Neuronal stem cell (in vitro differentiated cells): Measurements from ENCODE around the gene TECPR2.

ENCODE experiments used
- DNase-seq: peaks from one replicate; pipeline ENCODE4 v3.0.0-alpha.2; 2013; ENCODE audit warnings: low spot score
- H2AFZ ChIP-seq: one replicate; pipeline ENCODE4 v1.6.1; 2013; ENCODE audit warnings: mild to moderate bottlenecking, low read length, inconsistent platforms
- H2AK5ac ChIP-seq: 2 replicates; pipeline ENCODE4 v1.6.1; 2013; ENCODE audit warnings: low read depth, mild to moderate bottlenecking, inconsistent platforms, low read length, moderate library complexity, mixed read lengths
- H2BK120ac ChIP-seq: 2 replicates; pipeline ENCODE4 v1.6.1; 2013; ENCODE audit warnings: low read depth, mild to moderate bottlenecking, inconsistent platforms, low read length, moderate library complexity, mixed read lengths
- H2BK12ac ChIP-seq: one replicate; pipeline ENCODE4 v1.6.1; 2013; ENCODE audit warnings: low read length, inconsistent platforms
- H2BK15ac ChIP-seq: 2 replicates; pipeline ENCODE4 v1.6.1; 2013; ENCODE audit warnings: mild to moderate bottlenecking, low read length, inconsistent platforms, mixed read lengths
- H2BK5ac ChIP-seq: one replicate; pipeline ENCODE4 v1.6.1; 2013; ENCODE audit warnings: inconsistent platforms, mild to moderate bottlenecking, low read length, moderate library complexity
- H3K14ac ChIP-seq: one replicate; pipeline ENCODE4 v1.6.1; 2013; ENCODE audit warnings: low read length, inconsistent platforms
- H3K18ac ChIP-seq: 2 replicates; pipeline ENCODE4 v1.6.1; 2013; ENCODE audit warnings: low read length, inconsistent platforms
- H3K23ac ChIP-seq: 2 replicates; pipeline ENCODE4 v1.6.1; 2013; ENCODE audit warnings: low read depth, mild to moderate bottlenecking, mixed read lengths, low read length, inconsistent platforms; ENCODE audit not compliant: poor library complexity
- H3K27ac ChIP-seq: replicated peaks from 3 replicates; pipeline ENCODE4 v1.5.1; 2013; ENCODE audit warnings: low read length, inconsistent platforms
- H3K27me3 ChIP-seq, 3 experiments: 2 replicates each; pipeline ENCODE4 v1.6.1; 2013; ENCODE audit warnings: low read length in 3 of 3, mild to moderate bottlenecking in 2 of 3, inconsistent platforms in 1 of 3, low read depth in 1 of 3, mixed read lengths in 1 of 3, moderate library complexity in 1 of 3; ENCODE audit not compliant: control insufficient read depth in 3 of 3, insufficient read depth in 3 of 3
- H3K36me3 ChIP-seq, 2 donors: replicated peaks in 1 of 2; 2 replicates each; pipeline ENCODE4 v1.6.1; 2013; ENCODE audit warnings: low read length in 2 of 2; ENCODE audit not compliant: control insufficient read depth in 2 of 2, insufficient read depth in 2 of 2
- H3K4ac ChIP-seq: 2 replicates; pipeline ENCODE4 v1.6.1; 2013; ENCODE audit warnings: inconsistent platforms, mild to moderate bottlenecking, low read length, moderate library complexity
- H3K4me1 ChIP-seq, 2 donors: 1 replicate in 1 of 2; 2 replicates in 1 of 2; pipeline ENCODE4 v1.6.1; 2013; ENCODE audit warnings: low read length in 2 of 2, low read depth in 1 of 2; ENCODE audit not compliant: control insufficient read depth in 2 of 2, insufficient read depth in 1 of 2
- H3K4me2 ChIP-seq: one replicate; pipeline ENCODE4 v1.6.1; 2013; ENCODE audit warnings: mild to moderate bottlenecking, low read length, inconsistent platforms; ENCODE audit not compliant: insufficient read depth, poor library complexity, severe bottlenecking
- H3K4me3 ChIP-seq, 2 donors: 2 replicates each; pipeline ENCODE4 v1.5.1; 2013; ENCODE audit warnings: low read length in 2 of 2, mild to moderate bottlenecking in 2 of 2, inconsistent platforms in 1 of 2, moderate library complexity in 1 of 2
- H3K79me1 ChIP-seq: one replicate; pipeline ENCODE4 v1.6.1; 2013; ENCODE audit warnings: low read depth, mild to moderate bottlenecking, inconsistent platforms, low read length, moderate library complexity
- H3K9ac ChIP-seq: one replicate; pipeline ENCODE4 v1.6.1; 2013; ENCODE audit warnings: mild to moderate bottlenecking, low read depth, low read length, inconsistent platforms; ENCODE audit not compliant: poor library complexity
- H3K9me3 ChIP-seq, 2 donors: replicated peaks in 1 of 2; 2 replicates each; pipeline versions ENCODE3 to v1.6.1; 2013; ENCODE audit warnings: low read length in 2 of 2, mild to moderate bottlenecking in 2 of 2, inconsistent platforms in 1 of 2, low read depth in 1 of 2, mixed read lengths in 1 of 2, moderate library complexity in 1 of 2; ENCODE audit not compliant: control insufficient read depth in 2 of 2, insufficient read depth in 1 of 2
- H4K8ac ChIP-seq: one replicate; pipeline ENCODE4 v1.6.1; 2013; ENCODE audit warnings: low read depth, mild to moderate bottlenecking, inconsistent platforms, low read length, moderate library complexity
- H4K91ac ChIP-seq: one replicate; pipeline ENCODE4 v1.6.1; 2013; ENCODE audit warnings: low read length, low read depth, mild to moderate bottlenecking, inconsistent platforms; ENCODE audit not compliant: poor library complexity
- WGBS, 2 donors: extraction: QIAGEN DNeasy Blood & Tissue Kit; methylation state at CpG; one replicate each; pipeline ENCODE4 v1.1.7; 2013; ENCODE audit warnings: missing lambda C conversion rate in 2 of 2, mixed read lengths in 1 of 2; ENCODE audit not compliant: insufficient read length in 2 of 2, insufficient replicate concordance in 1 of 2; ENCODE audit errors: extremely low coverage in 2 of 2; 5-methylcytosine and 5-hydroxymethylcytosine counted together

TECPR2 gene

GRCh38 chr14:102335163-102335562, 27.6 kb upstream of the TECPR2 start:
- Histone ChIP-seq H4K8ac (no peak overlapping the region), H3K4me2 (no peak overlapping the region), H3K14ac (no peak overlapping the region), H3K9me3 (no peaks in the 10 kb centered on the region), H4K91ac (no peak overlapping the region), H3K4me1 (no peaks in the 10 kb centered on the region), H2BK15ac (no peak overlapping the region), H2BK12ac (no peak overlapping the region), H3K27ac (no peak overlapping the region), H3K4ac (no peak overlapping the region), H3K27me3 (no peaks in the 10 kb centered on the region), H3K18ac (no peak overlapping the region), H3K23ac (no peak overlapping the region), H3K79me1 (no peaks in the 10 kb centered on the region), H3K36me3 (peaks cover 20 to 76% of the 10 kb centered on the region in 2 donors), H2BK5ac (peak overlapping the region; percentile 5), H2AFZ (no peak overlapping the region), H2AK5ac (peak overlapping the region; percentile 2), H3K4me3 (no peak overlapping the region), H3K9ac (no peak overlapping the region), H2BK120ac (no peak overlapping the region)
- WGBS, 2 donors, result no CpG with 5 or more reads among the region's 7 CpGs
- no peak for DNase-seq

- Histone ChIP-seq H3K4me3 (peak overlapping the region in 1 of 2 donors; percentile 2), H2AK5ac (no peak overlapping the region), H3K9me3 (no peaks in the 10 kb centered on the region), H3K4me2 (no peak overlapping the region), H3K27me3 (no peaks in the 10 kb centered on the region), H3K79me1 (no peaks in the 10 kb centered on the region), H3K9ac (no peak overlapping the region), H2AFZ (no peak overlapping the region), H3K27ac (no peak overlapping the region), H4K8ac (no peak overlapping the region), H4K91ac (peak overlapping the region; percentile 53), H3K14ac (no peak overlapping the region), H3K4me1 (no peaks in the 10 kb centered on the region), H3K4ac (no peak overlapping the region), H3K18ac (no peak overlapping the region), H3K36me3 (peaks cover 31 to 85% of the 10 kb centered on the region in 2 donors), H2BK5ac (no peak overlapping the region), H2BK12ac (no peak overlapping the region), H2BK15ac (no peak overlapping the region), H3K23ac (no peak overlapping the region), H2BK120ac (no peak overlapping the region)
- DNase-seq, result no peak
- no CpG with 5 or more reads among the region's 9 CpGs for WGBS, 2 donors
Measured at GRCh38 chr14:102338724-102339123, 24.0 kb upstream of the TECPR2 start.

- H2BK12ac ChIP-seq, result no peak overlapping the region
- H3K9me3 ChIP-seq, result no peaks in the 10 kb centered on the region
- WGBS, 2 donors, result no CpG with 5 or more reads among the region's 8 CpGs
- H2BK120ac ChIP-seq, result no peak overlapping the region
- no peaks in the 10 kb centered on the region for H3K27me3 ChIP-seq
- H2AK5ac ChIP-seq, result no peak overlapping the region
- no peak overlapping the region for H3K4ac ChIP-seq
- H3K4me3 ChIP-seq, result no peak overlapping the region
- H3K23ac ChIP-seq, result no peak overlapping the region
- no peak overlapping the region for H4K8ac ChIP-seq
- H3K14ac ChIP-seq, result no peak overlapping the region
- peak overlapping the region; percentile 53 for H2BK5ac ChIP-seq
- H3K4me2 ChIP-seq, result no peak overlapping the region
- H3K27ac ChIP-seq, result no peak overlapping the region
- no peak overlapping the region for H4K91ac ChIP-seq
- DNase-seq, result no peak
- H3K79me1 ChIP-seq, result no peaks in the 10 kb centered on the region
- no peak overlapping the region for H3K9ac ChIP-seq
- H2AFZ ChIP-seq, result no peak overlapping the region
- H2BK15ac ChIP-seq, result no peak overlapping the region
- H3K18ac ChIP-seq, result no peak overlapping the region
- H3K36me3 ChIP-seq, result peaks cover 35 to 82% of the 10 kb centered on the region in 2 donors
- H3K4me1 ChIP-seq, result no peaks in the 10 kb centered on the region
Measured at GRCh38 chr14:102341566-102341965, 21.2 kb upstream of the TECPR2 start.

- Histone ChIP-seq H2BK5ac (no peak overlapping the region), H2BK120ac (no peak overlapping the region), H2BK12ac (no peak overlapping the region), H2AFZ (no peak overlapping the region), H3K27me3 (no peaks in the 10 kb centered on the region), H3K27ac (no peak overlapping the region), H3K4ac (no peak overlapping the region), H3K36me3 (peaks cover 35 to 82% of the 10 kb centered on the region in 2 donors), H3K23ac (no peak overlapping the region), H3K4me1 (no peaks in the 10 kb centered on the region), H3K9me3 (no peaks in the 10 kb centered on the region), H4K91ac (no peak overlapping the region), H3K79me1 (no peaks in the 10 kb centered on the region), H2AK5ac (no peak overlapping the region), H3K4me3 (no peak overlapping the region), H3K4me2 (no peak overlapping the region), H2BK15ac (no peak overlapping the region), H4K8ac (no peak overlapping the region), H3K18ac (no peak overlapping the region), H3K14ac (no peak overlapping the region), H3K9ac (no peak overlapping the region)
- DNase-seq, result no peak
- WGBS, 2 donors, result no CpG with 5 or more reads among the region's 5 CpGs
Measured at GRCh38 chr14:102342238-102342637, 20.5 kb upstream of the TECPR2 start.
